Stimulated activated naive CD8-positive, alpha-beta T cell treated with anti-CD3 and anti-CD28 coated beads, Interleukin-15, amount 100 ng/mL, for 72 hours (primary cell): ENCODE data around the gene NRF1.
"Not testable (repeated sequence)": the region's sequence is repeated elsewhere in the genome, so short reads cannot be mapped to it uniquely, and the experiment has no call there.

ENCODE experiments used
- ATAC-seq: fragments of 150-1000 bp; cut with Tn5 transposase; 2 replicates; pipeline ENCODE4 v1.10.0; 2021; ENCODE audit warnings: mild to moderate bottlenecking, moderate library complexity
- DNase-seq, 2 donors: peaks; one replicate each; pipeline ENCODE4 v3.0.0; 2021 to 2022
- H3K27ac Mint-ChIP-seq, 2 donors: one replicate each; pipeline ENCODE4 v1.8.0; 2022; ENCODE audit warnings: mild to moderate bottlenecking in 2 of 2, mixed read lengths in 2 of 2, moderate library complexity in 2 of 2
- H3K27me3 Mint-ChIP-seq: one replicate; pipeline ENCODE4 v1.8.0; 2022; ENCODE audit warnings: mixed read lengths
- H3K4me1 Mint-ChIP-seq: one replicate; pipeline ENCODE4 v1.8.0; 2022; ENCODE audit warnings: mild to moderate bottlenecking, mixed read lengths
- H3K4me3 Mint-ChIP-seq, 2 donors: one replicate each; pipeline ENCODE4 v1.8.0; 2022; ENCODE audit warnings: mild to moderate bottlenecking in 2 of 2, mixed read lengths in 2 of 2, moderate library complexity in 1 of 2
- H3K9me3 Mint-ChIP-seq, 2 donors: one replicate each; pipeline ENCODE4 v1.8.0; 2022; ENCODE audit warnings: mixed read lengths in 2 of 2

The NRF1 gene

GRCh38 chr7:129611246-129612111, at the start of gene NRF1:
TSS of gene NRF1 (plus strand) at chr7:129611720. CDS start at chr7:129657352, 45,632 bp downstream.
- peak; percentile 93 to 94 for DNase-seq
- H3K27me3 Mint-ChIP-seq = no peaks in the 10 kb centered on the region
- H3K27ac Mint-ChIP-seq = peak within 1 kb of the TSS; percentile 100
- H3K4me1 Mint-ChIP-seq = peaks cover 62% of the 10 kb centered on the region
- peak; percentile 89 for ATAC-seq
- H3K9me3 Mint-ChIP-seq = no peaks in the 10 kb centered on the region
- peak within 1 kb of the TSS; percentile 95 to 97 for H3K4me3 Mint-ChIP-seq

- H3K27me3 Mint-ChIP-seq = peaks cover 43% of the 10 kb centered on the region
- ATAC-seq, H3K4me1 Mint-ChIP-seq: not testable (repeated sequence)
Observed at GRCh38 chr7:129566323-129566722, 45.2 kb upstream of the NRF1 start.

GRCh38 chr7:129567377-129567776, 44.1 kb upstream of the NRF1 start:
- no peak overlapping the region for H3K27ac Mint-ChIP-seq
- H3K27me3 Mint-ChIP-seq = peaks cover 46% of the 10 kb centered on the region
- peaks cover 8% of the 10 kb centered on the region for H3K4me1 Mint-ChIP-seq
- no peak overlapping the region for H3K4me3 Mint-ChIP-seq
- ATAC-seq (no peak), DNase-seq (no peak)
- H3K9me3 Mint-ChIP-seq = peaks cover 14 to 19% of the 10 kb centered on the region in 2 donors

More at GRCh38 chr7:129566323-129566722, 45.2 kb upstream of the NRF1 start:
- not testable (repeated sequence) for H3K4me3 Mint-ChIP-seq, DNase-seq, H3K27ac Mint-ChIP-seq
- H3K9me3 Mint-ChIP-seq = peaks cover 14 to 19% of the 10 kb centered on the region in 2 donors

GRCh38 chr7:129568240-129568639, 43.3 kb upstream of the NRF1 start:
- ATAC-seq (peak; percentile 58), DNase-seq (no peak)
- Mint-ChIP-seq H3K4me1 (peaks cover 8% of the 10 kb centered on the region), H3K4me3 (no peak overlapping the region), H3K27me3 (peaks cover 44% of the 10 kb centered on the region), H3K27ac (no peak overlapping the region), H3K9me3 (peaks cover 14 to 19% of the 10 kb centered on the region in 2 donors)

- ATAC-seq = no peak
- peaks cover 14 to 19% of the 10 kb centered on the region in 2 donors for H3K9me3 Mint-ChIP-seq
- H3K27ac Mint-ChIP-seq = no peak overlapping the region
Observed at GRCh38 chr7:129569326-129569725, 42.2 kb upstream of the NRF1 start.

GRCh38 chr7:129569811-129570215, 41.7 kb upstream of the NRF1 start:
- Mint-ChIP-seq H3K9me3 (peaks cover 14 to 19% of the 10 kb centered on the region in 2 donors), H3K4me3 (no peak overlapping the region), H3K27me3 (peaks cover 28% of the 10 kb centered on the region), H3K27ac (no peak overlapping the region), H3K4me1 (peaks cover 8% of the 10 kb centered on the region)
- ATAC-seq = no peak
- no peak for DNase-seq

More at GRCh38 chr7:129569326-129569725, 42.2 kb upstream of the NRF1 start:
- Mint-ChIP-seq H3K4me1 (peaks cover 8% of the 10 kb centered on the region), H3K27me3 (peaks cover 33% of the 10 kb centered on the region), H3K4me3 (no peak overlapping the region)
- no peak for DNase-seq

- Mint-ChIP-seq H3K9me3 (peaks cover 15 to 21% of the 10 kb centered on the region in 2 donors), H3K4me1 (peaks cover 5% of the 10 kb centered on the region), H3K4me3 (no peak overlapping the region), H3K27me3 (peaks cover 26% of the 10 kb centered on the region), H3K27ac (no peak overlapping the region)
- no peak for DNase-seq
- no peak for ATAC-seq
Observed at GRCh38 chr7:129571201-129571600, 40.3 kb upstream of the NRF1 start.

- no peak for ATAC-seq
- no peaks in the 10 kb centered on the region for H3K4me1 Mint-ChIP-seq
- H3K9me3 Mint-ChIP-seq = peaks cover 16 to 21% of the 10 kb centered on the region in 2 donors
- no peak for DNase-seq
- no peak overlapping the region for H3K4me3 Mint-ChIP-seq
- no peak overlapping the region for H3K27ac Mint-ChIP-seq
- H3K27me3 Mint-ChIP-seq = peaks cover 20% of the 10 kb centered on the region
Observed at GRCh38 chr7:129572205-129572604, 39.3 kb upstream of the NRF1 start.

GRCh38 chr7:129574487-129574886, 37.0 kb upstream of the NRF1 start:
- Mint-ChIP-seq H3K27ac (no peak overlapping the region), H3K9me3 (peaks cover 6 to 26% of the 10 kb centered on the region in 2 donors), H3K4me3 (no peak overlapping the region), H3K27me3 (peaks cover 8% of the 10 kb centered on the region), H3K4me1 (no peaks in the 10 kb centered on the region)
- DNase-seq (no peak), ATAC-seq (no peak)

- DNase-seq = no peak
- peaks cover 8% of the 10 kb centered on the region for H3K27me3 Mint-ChIP-seq
- H3K4me1 Mint-ChIP-seq = no peaks in the 10 kb centered on the region
- peaks cover 6 to 27% of the 10 kb centered on the region in 2 donors for H3K9me3 Mint-ChIP-seq
- H3K4me3 Mint-ChIP-seq = no peak overlapping the region
- ATAC-seq = no peak
- H3K27ac Mint-ChIP-seq = no peak overlapping the region
Observed at GRCh38 chr7:129575699-129576098, 35.8 kb upstream of the NRF1 start.

- DNase-seq (no peak), ATAC-seq (no peak)
- Mint-ChIP-seq H3K9me3 (peaks cover 6 to 27% of the 10 kb centered on the region in 2 donors), H3K27ac (no peak overlapping the region), H3K4me1 (no peaks in the 10 kb centered on the region), H3K4me3 (no peak overlapping the region), H3K27me3 (peaks cover 4% of the 10 kb centered on the region)
Observed at GRCh38 chr7:129576138-129576537, 35.4 kb upstream of the NRF1 start.

- H3K4me3 Mint-ChIP-seq = no peak overlapping the region
- no peak for DNase-seq
- H3K9me3 Mint-ChIP-seq = peaks cover 6 to 28% of the 10 kb centered on the region in 2 donors
- no peak overlapping the region for H3K27ac Mint-ChIP-seq
- ATAC-seq = no peak
- H3K4me1 Mint-ChIP-seq = no peaks in the 10 kb centered on the region
- no peaks in the 10 kb centered on the region for H3K27me3 Mint-ChIP-seq
Observed at GRCh38 chr7:129578829-129579228, 32.7 kb upstream of the NRF1 start.

- ATAC-seq, H3K4me1 Mint-ChIP-seq, H3K4me3 Mint-ChIP-seq, H3K27ac Mint-ChIP-seq, DNase-seq: not testable (repeated sequence)
- Mint-ChIP-seq H3K9me3 (peaks cover 9 to 35% of the 10 kb centered on the region in 2 donors), H3K27me3 (peaks cover 14% of the 10 kb centered on the region)
Observed at GRCh38 chr7:129586179-129586578, 25.3 kb upstream of the NRF1 start.

- H3K4me3 Mint-ChIP-seq = no peak overlapping the region
- peaks cover 24% of the 10 kb centered on the region for H3K27me3 Mint-ChIP-seq
- peaks cover 9 to 35% of the 10 kb centered on the region in 2 donors for H3K9me3 Mint-ChIP-seq
- H3K27ac Mint-ChIP-seq = no peak overlapping the region
- H3K4me1 Mint-ChIP-seq = no peaks in the 10 kb centered on the region
- no peak for ATAC-seq
- no peak for DNase-seq
Observed at GRCh38 chr7:129588268-129588667, 23.3 kb upstream of the NRF1 start.

- H3K27ac Mint-ChIP-seq = no peak overlapping the region
- DNase-seq (no peak), ATAC-seq (no peak)
- no peak overlapping the region for H3K4me3 Mint-ChIP-seq
- peaks cover 22% of the 10 kb centered on the region for H3K27me3 Mint-ChIP-seq
- peaks cover 0 to 4% of the 10 kb centered on the region in 2 donors for H3K9me3 Mint-ChIP-seq
- H3K4me1 Mint-ChIP-seq = no peaks in the 10 kb centered on the region
Observed at GRCh38 chr7:129591868-129592267, 19.7 kb upstream of the NRF1 start.

GRCh38 chr7:129596386-129596785, 15.1 kb upstream of the NRF1 start:
- not testable (repeated sequence) for H3K9me3 Mint-ChIP-seq, H3K4me3 Mint-ChIP-seq, H3K4me1 Mint-ChIP-seq, H3K27ac Mint-ChIP-seq, ATAC-seq, DNase-seq, H3K27me3 Mint-ChIP-seq
